Neutrophil (primary cell): ENCODE results near the gene CYFIP1.

Experiments
- H3K27ac ChIP-seq: fragments of 200-600 bp; sonication (generic); 2 replicates; pipeline ENCODE4 v1.5.1; 2016; ENCODE audit warnings: mild to moderate bottlenecking, moderate library complexity
- H3K27me3 ChIP-seq: fragments of 200-600 bp; sonication (generic); 2 replicates; pipeline ENCODE4 v1.6.0; 2016; ENCODE audit warnings: mild to moderate bottlenecking
- H3K36me3 ChIP-seq: fragments of 200-600 bp; sonication (generic); 2 replicates; pipeline ENCODE4 v1.5.1; 2017
- H3K4me1 ChIP-seq, 2 experiments: fragments of 200-600 bp in 1 of 2; sonication (generic) in 1 of 2; 1 replicate in 1 of 2; 2 replicates in 1 of 2; pipeline versions ENCODE4 v1.5.1 to v1.6.1; 2013 to 2016; ENCODE audit warnings: low read depth in 1 of 2, low read length in 1 of 2, mild to moderate bottlenecking in 1 of 2, moderate library complexity in 1 of 2; ENCODE audit not compliant: control insufficient read depth in 1 of 2, insufficient read depth in 1 of 2
- H3K4me3 ChIP-seq, 2 experiments: fragments of 200-600 bp in 1 of 2; sonication (generic) in 1 of 2; 1 replicate in 1 of 2; 2 replicates in 1 of 2; pipeline ENCODE4 v1.5.1; 2013 to 2016; ENCODE audit warnings: low read depth in 1 of 2, low read length in 1 of 2, mild to moderate bottlenecking in 1 of 2, moderate library complexity in 1 of 2
- H3K9me3 ChIP-seq: fragments of 200-600 bp; sonication (generic); 2 replicates; pipeline ENCODE4 v1.5.1; 2016
- CTCF ChIP-seq: fragments of 200-600 bp; sonication (generic); IDR thresholded peaks from 2 replicates; pipeline ENCODE4 v1.5.1; 2016; ENCODE audit warnings: antibody characterized with exemption

The CYFIP1 gene

GRCh38 chr15:22874966-22875365, 105.2 kb downstream of the CYFIP1 start:
- Histone ChIP-seq H3K36me3 (peaks cover 10% of the 10 kb centered on the region), H3K27ac (no peak overlapping the region)

GRCh38 chr15:22874256-22874655, 105.9 kb downstream of the CYFIP1 start:
- Histone ChIP-seq H3K27ac (no peak overlapping the region), H3K4me3 (no peak overlapping the region), H3K36me3 (peaks cover 17% of the 10 kb centered on the region), H3K27me3 (no peaks in the 10 kb centered on the region), H3K4me1 (no peaks in the 10 kb centered on the region), H3K9me3 (no peaks in the 10 kb centered on the region)
- TF ChIP-seq CTCF: no peak

More at GRCh38 chr15:22874966-22875365, 105.2 kb downstream of the CYFIP1 start:
- H3K4me1 ChIP-seq: no peaks in the 10 kb centered on the region
- no peaks in the 10 kb centered on the region for H3K9me3 ChIP-seq
- H3K27me3 ChIP-seq: no peaks in the 10 kb centered on the region
- TF ChIP-seq CTCF: no peak
- no peak overlapping the region for H3K4me3 ChIP-seq

GRCh38 chr15:22873841-22874240, 106.3 kb downstream of the CYFIP1 start:
- no peak for TF ChIP-seq CTCF
- H3K36me3 ChIP-seq: peaks cover 21% of the 10 kb centered on the region
- no peaks in the 10 kb centered on the region for H3K4me1 ChIP-seq
- H3K4me3 ChIP-seq: no peak overlapping the region
- H3K27ac ChIP-seq: no peak overlapping the region
- H3K27me3 ChIP-seq: no peaks in the 10 kb centered on the region
- H3K9me3 ChIP-seq: no peaks in the 10 kb centered on the region

GRCh38 chr15:22872936-22873701, 107.0 kb downstream of the CYFIP1 start:
- no peaks in the 10 kb centered on the region for H3K4me1 ChIP-seq
- no peaks in the 10 kb centered on the region for H3K27me3 ChIP-seq
- TF ChIP-seq CTCF: no peak
- no peak overlapping the region for H3K27ac ChIP-seq
- H3K9me3 ChIP-seq: no peaks in the 10 kb centered on the region
- no peak overlapping the region for H3K4me3 ChIP-seq
- H3K36me3 ChIP-seq: peaks cover 28% of the 10 kb centered on the region

- H3K27me3 ChIP-seq: no peaks in the 10 kb centered on the region
- H3K9me3 ChIP-seq: no peaks in the 10 kb centered on the region
- no peak for TF ChIP-seq CTCF
- no peak overlapping the region for H3K4me3 ChIP-seq
- H3K27ac ChIP-seq: no peak overlapping the region
- H3K4me1 ChIP-seq: no peaks in the 10 kb centered on the region
- H3K36me3 ChIP-seq: peaks cover 43% of the 10 kb centered on the region
Measured at GRCh38 chr15:22871481-22872086, 108.6 kb downstream of the CYFIP1 start.
